H1 (cell line): ENCODE data around the gene VPS13C. TPM values are rescaled to one million over a fixed set of nuclear protein-coding genes. Genes with fewer than 3 reads are reported as not detected.

Experiments used
- CTCF ChIA-PET: fragments of 300-600 bp; sonication (Branson Sonifier 250); formaldehyde crosslinking; loops from one replicate; lab custom pipeline; 2021; ENCODE audit not compliant: partially characterized antibody; lab: Charles Lee
- POLR2A ChIA-PET: fragments of 300-600 bp; sonication (Branson Sonifier 250); formaldehyde crosslinking; loops from one replicate; lab custom pipeline; 2021; ENCODE audit warnings: inconsistent platforms; ENCODE audit not compliant: partially characterized antibody; lab: Charles Lee
- DNase-seq, 2 experiments: peaks; one replicate each; pipeline versions ENCODE4 v3.0.0 to v3.0.0-alpha.2; 2010 to 2022; ENCODE audit warnings: low spot score in 2 of 2, low read depth in 1 of 2, mixed read lengths in 1 of 2
- FAIRE-seq: peaks from 2 replicates; lab custom pipeline; 2011; peaks lifted over from hg19 to GRCh38; lab: Jason Lieb, UNC
- H2AFZ ChIP-seq: 2 replicates; pipeline ENCODE4 v1.8.1; 2012; ENCODE audit warnings: low read length, inconsistent platforms
- H2AK5ac ChIP-seq: 2 replicates; pipeline ENCODE4 v1.6.1; 2013; ENCODE audit warnings: low read depth, low read length
- H2BK120ac ChIP-seq: replicated peaks from 2 replicates; pipeline ENCODE3; 2013; ENCODE audit warnings: low read depth, low read length, inconsistent platforms
- H2BK12ac ChIP-seq: 2 replicates; pipeline ENCODE4 v1.6.1; 2013; ENCODE audit warnings: low read depth, low read length
- H2BK15ac ChIP-seq: 2 replicates; pipeline ENCODE4 v1.6.1; 2013; ENCODE audit warnings: low read length
- H2BK20ac ChIP-seq: 2 replicates; pipeline ENCODE4 v1.6.1; 2013; ENCODE audit warnings: low read length
- H2BK5ac ChIP-seq: 2 replicates; pipeline ENCODE4 v1.6.1; 2013; ENCODE audit warnings: low read depth, low read length
- H3K14ac ChIP-seq: 2 replicates; pipeline ENCODE4 v1.6.1; 2013; ENCODE audit warnings: inconsistent platforms; ENCODE audit not compliant: insufficient read length
- H3K18ac ChIP-seq: 2 replicates; pipeline ENCODE4 v1.6.1; 2013; ENCODE audit warnings: low read length; ENCODE audit errors: extremely low read depth
- H3K23ac ChIP-seq: 2 replicates; pipeline ENCODE4 v1.6.1; 2013; ENCODE audit warnings: inconsistent platforms; ENCODE audit not compliant: insufficient read length
- H3K23me2 ChIP-seq: 2 replicates; pipeline ENCODE4 v1.6.1; 2013; ENCODE audit warnings: low read depth, low read length
- H3K27ac ChIP-seq: 2 replicates; pipeline ENCODE4 v1.6.1; 2011; ENCODE audit warnings: low read depth, low read length, inconsistent platforms
- H3K27me3 ChIP-seq, 4 experiments: replicated peaks in 1 of 4; 1 replicate in 1 of 4; 2 replicates in 3 of 4; pipeline versions ENCODE4 v1.6.1 to v1.8.1; 2011 to 2013; ENCODE audit warnings: low read length in 3 of 4, mild to moderate bottlenecking in 3 of 4, inconsistent platforms in 2 of 4, mixed read lengths in 2 of 4, moderate library complexity in 1 of 4; ENCODE audit not compliant: control insufficient read depth in 3 of 4, insufficient read depth in 3 of 4; ENCODE audit errors: extremely low read depth in 1 of 4
- H3K36me3 ChIP-seq, 4 experiments: 2 replicates each; pipeline versions ENCODE4 v1.6.1 to v1.8.1; 2011 to 2013; ENCODE audit warnings: mild to moderate bottlenecking in 4 of 4, low read length in 3 of 4, moderate library complexity in 2 of 4, control low read depth in 1 of 4, inconsistent platforms in 1 of 4; ENCODE audit not compliant: insufficient read depth in 4 of 4, control insufficient read depth in 2 of 4
- H3K4ac ChIP-seq: replicated peaks from 2 replicates; pipeline ENCODE3; 2013; ENCODE audit warnings: low read length, low read depth, mixed read lengths, inconsistent platforms; ENCODE audit not compliant: insufficient read length
- H3K4me1 ChIP-seq, 4 experiments: replicated peaks in 1 of 4; 1 replicate in 1 of 4; 2 replicates in 3 of 4; pipeline versions ENCODE4 v1.6.1 to v1.8.1; 2011 to 2013; ENCODE audit warnings: low read length in 3 of 4, inconsistent platforms in 2 of 4, mixed read lengths in 1 of 4; ENCODE audit not compliant: insufficient read depth in 4 of 4, control insufficient read depth in 3 of 4
- H3K4me2 ChIP-seq, 2 experiments: 2 replicates each; pipeline versions ENCODE4 v1.6.1 to v1.8.1; 2011 to 2013; ENCODE audit warnings: low read depth in 2 of 2, low read length in 2 of 2, control low read depth in 1 of 2, inconsistent platforms in 1 of 2, mild to moderate bottlenecking in 1 of 2; ENCODE audit not compliant: insufficient read depth in 1 of 2
- H3K4me3 ChIP-seq, 4 experiments: fragments of 200-600, 300-600 bp in 1 of 4; sonication (generic), shearing (Covaris generic), sonication (Bioruptor Twin) in 1 of 4; 2 replicates each; pipeline versions ENCODE4 v1.5.1 to v1.8.1; 2011 to 2016; ENCODE audit warnings: low read length in 4 of 4, low read depth in 3 of 4, control low read depth in 2 of 4, inconsistent platforms in 2 of 4, mild to moderate bottlenecking in 2 of 4, mixed read lengths in 1 of 4, moderate library complexity in 1 of 4; ENCODE audit not compliant: insufficient read depth in 2 of 4; ENCODE audit errors: extremely low read depth in 1 of 4
- H3K56ac ChIP-seq: replicated peaks from 2 replicates; pipeline ENCODE3; 2013; ENCODE audit warnings: low read depth, mild to moderate bottlenecking, mixed read lengths, low read length, inconsistent platforms; ENCODE audit not compliant: insufficient read length
- H3K79me1 ChIP-seq: 2 replicates; pipeline ENCODE4 v1.6.1; 2013; ENCODE audit warnings: low read depth, low read length, control low read depth
- H3K79me2 ChIP-seq, 2 experiments: 2 replicates each; pipeline versions ENCODE4 v1.6.1 to v1.8.1; 2012 to 2013; ENCODE audit warnings: low read length in 2 of 2, mild to moderate bottlenecking in 2 of 2, inconsistent platforms in 1 of 2; ENCODE audit not compliant: insufficient read depth in 2 of 2, control insufficient read depth in 1 of 2
- H3K9ac ChIP-seq, 4 experiments: replicated peaks in 1 of 4; 1 replicate in 1 of 4; 2 replicates in 3 of 4; pipeline versions ENCODE4 v1.6.1 to v1.8.1; 2011 to 2013; ENCODE audit warnings: low read depth in 3 of 4, low read length in 3 of 4, control low read depth in 2 of 4, mild to moderate bottlenecking in 2 of 4, moderate library complexity in 2 of 4, inconsistent platforms in 1 of 4; ENCODE audit errors: extremely low read depth in 1 of 4
- H3K9me3 ChIP-seq, 2 experiments: 2 replicates each; pipeline versions ENCODE4 v1.6.1 to v1.8.1; 2012 to 2013; ENCODE audit warnings: mild to moderate bottlenecking in 2 of 2, moderate library complexity in 2 of 2, control low read depth in 1 of 2, inconsistent platforms in 1 of 2, low read depth in 1 of 2, low read length in 1 of 2, mixed read lengths in 1 of 2; ENCODE audit not compliant: insufficient read depth in 2 of 2
- H4K20me1 ChIP-seq, 2 experiments: replicated peaks in 1 of 2; 2 replicates each; pipeline versions ENCODE3 to v1.8.1; 2011 to 2013; ENCODE audit warnings: inconsistent platforms in 2 of 2, low read length in 2 of 2, mild to moderate bottlenecking in 1 of 2; ENCODE audit not compliant: insufficient read depth in 2 of 2, control insufficient read depth in 1 of 2
- H4K5ac ChIP-seq: 2 replicates; pipeline ENCODE4 v1.6.1; 2013; ENCODE audit warnings: low read length, low read depth, mixed read lengths, inconsistent platforms; ENCODE audit not compliant: insufficient read length
- H4K8ac ChIP-seq: 2 replicates; pipeline ENCODE4 v1.8.0; 2013; ENCODE audit warnings: mild to moderate bottlenecking, moderate library complexity, low read length, inconsistent platforms; ENCODE audit not compliant: insufficient read depth; ENCODE audit errors: extremely low read depth
- H4K91ac ChIP-seq: replicated peaks from 2 replicates; pipeline ENCODE3; 2013; ENCODE audit warnings: low read length, mixed read lengths, inconsistent platforms; ENCODE audit not compliant: insufficient read length
- BCL11A ChIP-seq, 2 experiments: IDR thresholded peaks; one replicate each; pipeline ENCODE4 v1.6.1; 2011; ENCODE audit warnings: low read depth in 2 of 2, low read length in 2 of 2, mild to moderate bottlenecking in 2 of 2
- CHD2 ChIP-seq: IDR thresholded peaks from 2 replicates; pipeline ENCODE4 v1.6.1; 2012; ENCODE audit warnings: low read length, improper control_type of control experiment
- KDM1A ChIP-seq: fragments of 200-600, 300-600 bp; sonication (generic); IDR thresholded peaks from 2 replicates; pipeline ENCODE4 v1.7.1; 2016; ENCODE audit warnings: mild to moderate bottlenecking, low read length, borderline replicate concordance
- RNF2 ChIP-seq: fragments of 200-900, 300-1000 bp; sonication (generic); IDR thresholded peaks from 2 replicates; pipeline ENCODE4 v1.7.1; 2016; ENCODE audit warnings: borderline replicate concordance, low read depth, mild to moderate bottlenecking, antibody characterized with exemption, low read length; ENCODE audit not compliant: poor library complexity, severe bottlenecking; ENCODE audit errors: missing control alignments
- TCF12 ChIP-seq: IDR thresholded peaks from 2 replicates; pipeline ENCODE4 v1.6.1; 2011; ENCODE audit warnings: low read depth, mild to moderate bottlenecking, low read length
- WGBS, 2 experiments: shearing (Covaris generic) in 1 of 2; methylation state at CpG; one replicate each; pipeline versions ENCODE4 v1.1.6 to v1.1.7; 2013 to 2015; ENCODE audit warnings: low lambda C conversion rate in 2 of 2, mixed read lengths in 2 of 2, inconsistent platforms in 1 of 2, low coverage in 1 of 2, missing lambda C conversion rate in 1 of 2; ENCODE audit not compliant: insufficient replicate concordance in 2 of 2, insufficient coverage in 1 of 2, insufficient read length in 1 of 2; ENCODE audit errors: extremely low coverage in 1 of 2, missing lambda C conversion rate in 1 of 2; 5-methylcytosine and 5-hydroxymethylcytosine counted together
- polyA plus RNA-seq, 7 experiments: library from polyadenylated mRNA; depleted of rRNA in 3 of 7; stranded (reverse) in 5 of 7; unstranded in 2 of 7; fragments of >200 nt in 5 of 7; fragments of 200-250 nt in 2 of 7; gene quantifications; 1 replicate in 5 of 7; 2 replicates in 1 of 7; 4 replicates in 1 of 7; pipeline versions ENCODE4 v1.2.1 to v1.2.3, GENCODE V29; 2011 to 2013; ENCODE audit warnings: missing spikeins in 2 of 7, mixed read lengths in 2 of 7
- total RNA-seq: library from RNA; stranded (reverse); fragmentation: NEBNext Ultra II Directional; extraction: Animal tissue kit (Norgen Biotek cat#: 25700); gene quantifications from 2 replicates; pipeline ENCODE4 v1.2.1, GENCODE V29; 2021

The VPS13C gene
- total and polyA plus RNA-seq, 2 of the 8 experiments (the other 6 are each of a cell fraction or from before 2014, with no cell fraction given), result 4.8 to 18.8 TPM

GRCh38 chr15:62085740-62086139 lies 25.5 kb upstream of the VPS13C start:
- Histone ChIP-seq H4K5ac (no peak overlapping the region), H3K23me2 (no peaks in the 10 kb centered on the region), H2BK120ac (no peak overlapping the region), H2BK15ac (no peak overlapping the region), H3K56ac (no peak overlapping the region), H3K79me1 (no peaks in the 10 kb centered on the region), H3K14ac (no peak overlapping the region), H3K4me1 (no peaks in the 10 kb centered on the region), H3K4ac (no peak overlapping the region), H2BK20ac (no peak overlapping the region), H3K23ac (no peak overlapping the region), H3K36me3 (no peaks in the 10 kb centered on the region), H3K4me2 (no peak overlapping the region), H3K9ac (no peak overlapping the region), H2AK5ac (no peak overlapping the region), H2BK5ac (no peak overlapping the region), H3K4me3 (no peak overlapping the region), H3K27me3 (no peaks in the 10 kb centered on the region), H3K27ac (no peak overlapping the region), H4K8ac (no peak overlapping the region), H2BK12ac (no peak overlapping the region), H2AFZ (no peak overlapping the region; the same call in 1 of the 2 replicates), H3K18ac (no peak overlapping the region), H4K20me1 (no peaks in the 10 kb centered on the region), H3K9me3 (no peaks in the 10 kb centered on the region; a peak in 1 of 4 replicates), H3K79me2 (no peaks in the 10 kb centered on the region), H4K91ac (no peak overlapping the region)
- CTCF ChIA-PET, result interaction anchor here (1.4 kb wide), 1 partner anchor 14 kb away, joined by 4 read pairs; no protein-coding TSS in a partner anchor
- no peak for TF ChIP-seq KDM1A
- no peak for TF ChIP-seq BCL11A (IDR thresholded peaks at IDR 0.05; ENCODE audit: low read depth in 2 of 2, low read length in 2 of 2)
- no peak for TF ChIP-seq RNF2
- TF ChIP-seq CHD2, result no peak
- TF ChIP-seq TCF12, result no peak
- POLR2A ChIA-PET, result no interaction called here
- WGBS, 2 experiments, result 83% methylated on average over 4 of the region's 4 CpGs; no CpG with 5 or more reads in 1 of the 2 experiments
- FAIRE-seq (no peak), DNase-seq (no peak)
